IMR-90 (cell line): ENCODE results near the gene SENP2. TPM values are rescaled to one million over a fixed set of nuclear protein-coding genes. Genes with fewer than 3 reads are reported as not detected.

ENCODE experiments used
- ATAC-seq: fragments of 200-7000 bp; cut with Tn5 transposase; 2 replicates; pipeline ENCODE4 v1.9.1; 2020; ENCODE audit warnings: low read depth, mild to moderate bottlenecking, moderate library complexity
- BruUV-seq: library from RNA; stranded (reverse); fragments of 400-500 nt; replicated peaks from 2 replicates; lab custom pipeline; 2021; lab: Mats Ljungman, UMichigan
- CTCF ChIA-PET: fragments of 300-600 bp; formaldehyde crosslinking; extraction: SDS; loops from one replicate; lab custom pipeline; 2021; ENCODE audit warnings: antibody characterized with exemption; lab: Yijun Ruan, JAX
- POLR2A ChIA-PET: fragments of 300-600 bp; sonication (Branson Sonifier 250); formaldehyde crosslinking; loops from one replicate; lab custom pipeline; 2022; ENCODE audit warnings: antibody characterized with exemption; ENCODE audit not compliant: unreplicated experiment; lab: Charles Lee
- DNase-seq: peaks from one replicate; pipeline ENCODE4 v3.0.0; 2013
- H2AFZ ChIP-seq: replicated peaks from 2 replicates; pipeline ENCODE3; 2013; ENCODE audit warnings: low read length, mild to moderate bottlenecking; ENCODE audit not compliant: poor library complexity
- H2AK5ac ChIP-seq: 2 replicates; pipeline ENCODE4 v1.6.1; 2013; ENCODE audit warnings: low read depth, low read length, inconsistent platforms
- H2AK9ac ChIP-seq: replicated peaks from 2 replicates; pipeline ENCODE3; 2013; ENCODE audit warnings: mild to moderate bottlenecking, low read depth, low read length, moderate library complexity; ENCODE audit not compliant: poor library complexity
- H2BK120ac ChIP-seq: 2 replicates; pipeline ENCODE4 v1.6.1; 2013; ENCODE audit warnings: low read depth, low read length, inconsistent platforms
- H2BK15ac ChIP-seq: 3 replicates; pipeline ENCODE4 v1.6.1; 2013; ENCODE audit warnings: low read depth, low read length, inconsistent platforms
- H2BK20ac ChIP-seq: 2 replicates; pipeline ENCODE4 v1.6.1; 2013; ENCODE audit warnings: low read depth, mild to moderate bottlenecking, inconsistent platforms, low read length, moderate library complexity
- H2BK5ac ChIP-seq: 2 replicates; pipeline ENCODE4 v1.6.1; 2013; ENCODE audit warnings: mild to moderate bottlenecking, low read depth, low read length, inconsistent platforms; ENCODE audit not compliant: poor library complexity, severe bottlenecking
- H3K14ac ChIP-seq: replicated peaks from 2 replicates; pipeline ENCODE4 v1.6.1; 2013; ENCODE audit warnings: low read depth, low read length, inconsistent platforms
- H3K18ac ChIP-seq: 2 replicates; pipeline ENCODE4 v1.6.1; 2013; ENCODE audit warnings: low read depth, low read length, control low read depth
- H3K23ac ChIP-seq: 2 replicates; pipeline ENCODE4 v1.6.1; 2013; ENCODE audit warnings: low read depth, low read length, inconsistent platforms
- H3K27ac ChIP-seq: 2 replicates; pipeline ENCODE4 v1.5.1; 2013; ENCODE audit warnings: mild to moderate bottlenecking, control low read depth, low read length; ENCODE audit not compliant: insufficient read depth
- H3K27me3 ChIP-seq: 2 replicates; pipeline ENCODE4 v1.6.1; 2013; ENCODE audit warnings: low read length; ENCODE audit not compliant: control insufficient read depth, insufficient read depth
- H3K36me3 ChIP-seq: 2 replicates; pipeline ENCODE4 v1.6.1; 2013; ENCODE audit warnings: low read length, mixed read lengths; ENCODE audit not compliant: control insufficient read depth, insufficient read depth
- H3K4ac ChIP-seq: 2 replicates; pipeline ENCODE4 v1.6.1; 2013; ENCODE audit warnings: low read depth, low read length, inconsistent platforms
- H3K4me1 ChIP-seq: 2 replicates; pipeline ENCODE4 v1.6.1; 2013; ENCODE audit warnings: low read length, mixed read lengths; ENCODE audit not compliant: control insufficient read depth, insufficient read depth
- H3K4me2 ChIP-seq: 2 replicates; pipeline ENCODE4 v1.6.1; 2013; ENCODE audit warnings: low read depth, mild to moderate bottlenecking, control low read depth, low read length, moderate library complexity
- H3K4me3 ChIP-seq: 2 replicates; pipeline ENCODE4 v1.5.1; 2013; ENCODE audit warnings: low read depth, mild to moderate bottlenecking, control low read depth, low read length, moderate library complexity; ENCODE audit not compliant: insufficient read depth
- H3K56ac ChIP-seq: 2 replicates; pipeline ENCODE4 v1.6.1; 2013; ENCODE audit warnings: low read length, inconsistent platforms; ENCODE audit not compliant: insufficient read depth; ENCODE audit errors: extremely low read depth
- H3K79me1 ChIP-seq, 2 experiments: 2 replicates each; pipeline ENCODE4 v1.6.1; 2013; ENCODE audit warnings: low read length in 2 of 2, inconsistent platforms in 1 of 2, low read depth in 1 of 2
- H3K9ac ChIP-seq: 2 replicates; pipeline ENCODE4 v1.6.1; 2013; ENCODE audit warnings: low read depth, low read length, control low read depth
- H3K9me1 ChIP-seq: 2 replicates; pipeline ENCODE4 v1.6.1; 2013; ENCODE audit warnings: low read length, inconsistent platforms; ENCODE audit not compliant: insufficient read depth
- H3K9me3 ChIP-seq: 2 replicates; pipeline ENCODE4 v1.6.1; 2013; ENCODE audit warnings: low read length; ENCODE audit not compliant: control insufficient read depth, insufficient read depth
- H4K20me1 ChIP-seq: 2 replicates; pipeline ENCODE4 v1.6.1; 2013; ENCODE audit warnings: low read length, inconsistent platforms; ENCODE audit not compliant: insufficient read depth
- H4K5ac ChIP-seq: 2 replicates; pipeline ENCODE4 v1.6.1; 2013; ENCODE audit warnings: mild to moderate bottlenecking, low read depth, low read length, control low read depth
- H4K8ac ChIP-seq, 2 experiments: 2 replicates each; pipeline ENCODE4 v1.6.1; 2013; ENCODE audit warnings: low read depth in 2 of 2, low read length in 2 of 2, control low read depth in 1 of 2, inconsistent platforms in 1 of 2
- H4K91ac ChIP-seq: 2 replicates; pipeline ENCODE4 v1.6.1; 2013; ENCODE audit warnings: low read depth, low read length, inconsistent platforms; ENCODE audit not compliant: insufficient read depth
- CEBPB ChIP-seq: IDR thresholded peaks from 2 replicates; pipeline ENCODE4 v1.6.1; 2012; ENCODE audit warnings: low read depth, low read length, improper control_type of control experiment
- FOS ChIP-seq: fragments of 150-350 bp; IDR thresholded peaks from 2 replicates; pipeline ENCODE4 v1.6.1; 2016; ENCODE audit warnings: low read depth, low read length
- MAFK ChIP-seq: IDR thresholded peaks from 2 replicates; pipeline ENCODE4 v1.6.1; 2012; ENCODE audit warnings: low read depth, low read length, improper control_type of control experiment
- MAZ ChIP-seq: IDR thresholded peaks from 2 replicates; pipeline ENCODE4 v1.6.1; 2012; ENCODE audit warnings: low read depth, mild to moderate bottlenecking, low read length, improper control_type of control experiment, moderate library complexity, borderline replicate concordance
- MXI1 ChIP-seq: IDR thresholded peaks from 2 replicates; pipeline ENCODE4 v1.6.1; 2012; ENCODE audit warnings: low read depth, mild to moderate bottlenecking, low read length, moderate library complexity, borderline replicate concordance
- RCOR1 ChIP-seq: IDR thresholded peaks from 2 replicates; pipeline ENCODE4 v1.6.1; 2012; ENCODE audit warnings: mild to moderate bottlenecking, low read length, improper control_type of control experiment; ENCODE audit not compliant: insufficient replicate concordance
- RFX5 ChIP-seq: IDR thresholded peaks from 2 replicates; pipeline ENCODE4 v1.8.0; 2012; ENCODE audit warnings: low read depth, mild to moderate bottlenecking, low read length, moderate library complexity
- SMC3 ChIP-seq: fragments of 150-350 bp; IDR thresholded peaks from 2 replicates; pipeline ENCODE4 v1.6.1; 2016; ENCODE audit warnings: low read depth, mild to moderate bottlenecking, antibody characterized with exemption, low read length, moderate library complexity
- WGBS, 2 experiments: methylation state at CpG; one replicate each; pipeline versions ENCODE4 v1.1.5 to v1.1.7; 2013; ENCODE audit warnings: missing lambda C conversion rate in 2 of 2; ENCODE audit not compliant: insufficient read length in 1 of 2; ENCODE audit errors: extremely low coverage in 2 of 2; 5-methylcytosine and 5-hydroxymethylcytosine counted together
- dilution Hi-C: fragments of 300-500 bp; cut with HindIII; formaldehyde crosslinking; loops from one replicate; pipeline ENCODE4 v1.14.3; 2018; ENCODE audit warnings: low sequenced_read_pairs; ENCODE audit not compliant: unreplicated experiment
- in situ Hi-C: fragments of 300-500 bp; cut with MboI; formaldehyde crosslinking; loops from 3 replicates; pipeline ENCODE4 v1.14.3; 2019; ENCODE audit warnings: low sequenced_read_pairs, inconsistent platforms, mixed read lengths
- intact Hi-C: fragments of 100-400 bp; cut with micrococcal nuclease; formaldehyde crosslinking; loops from 2 replicates; pipeline ENCODE4 v1.10.0; 2022
- polyA plus RNA-seq, 3 experiments: library from polyadenylated mRNA; depleted of rRNA; stranded (reverse); fragments of >200 nt; gene quantifications; 2 replicates each; pipeline ENCODE4 v1.2.3, GENCODE V29; 2012; ENCODE audit warnings: low replicate concordance in 1 of 3
- total RNA-seq: library from RNA; depleted of rRNA; stranded (reverse); fragments of >200 nt; gene quantifications from 2 replicates; pipeline ENCODE4 v1.2.3, GENCODE V29; 2012
- TF ChIP-seq, protein P1 (sequence below): fragments of 150-350 bp; IDR thresholded peaks from 2 replicates; pipeline ENCODE4 v1.6.1; 2016; ENCODE audit warnings: low read depth, mild to moderate bottlenecking, low read length, moderate library complexity, borderline replicate concordance
- TF ChIP-seq, protein P2 (sequence below): fragments of 150-350 bp; IDR thresholded peaks from 2 replicates; pipeline ENCODE4 v1.6.1; 2017; ENCODE audit warnings: mild to moderate bottlenecking, antibody characterized with exemption, low read length, low read depth

SENP2 gene
- total and polyA plus RNA-seq, 2 of the 4 experiments (the other 2 are of a cell fraction), result 9.4 to 15.2 TPM

- H3K9me3 ChIP-seq, result no peaks in the 10 kb centered on the region
- H2AFZ ChIP-seq, result no peak overlapping the region
- no peak overlapping the region for H2BK15ac ChIP-seq
- no CpG with 5 or more reads among the region's 7 CpGs for WGBS, 2 experiments
- H3K4ac ChIP-seq, result no peak overlapping the region
- H2BK5ac ChIP-seq, result no peak overlapping the region
- ChIA-PET POLR2A (no interaction called here), CTCF (no interaction called here)
- peaks cover 11% of the 10 kb centered on the region for H3K36me3 ChIP-seq
- H3K56ac ChIP-seq, result no peak overlapping the region
- H2AK5ac ChIP-seq, result no peak overlapping the region
- in situ Hi-C loops (no loop called here), dilution Hi-C loops (no loop called here), intact Hi-C loops (no loop called here)
- no peak overlapping the region for H3K4me2 ChIP-seq
- TF ChIP-seq MAZ (no peak), RCOR1 (no peak), CEBPB (no peak), MXI1 (no peak), SMC3 (no peak), MAFK (no peak), FOS (no peak), RFX5 (no peak)
- TF ChIP-seq, protein P1, sequence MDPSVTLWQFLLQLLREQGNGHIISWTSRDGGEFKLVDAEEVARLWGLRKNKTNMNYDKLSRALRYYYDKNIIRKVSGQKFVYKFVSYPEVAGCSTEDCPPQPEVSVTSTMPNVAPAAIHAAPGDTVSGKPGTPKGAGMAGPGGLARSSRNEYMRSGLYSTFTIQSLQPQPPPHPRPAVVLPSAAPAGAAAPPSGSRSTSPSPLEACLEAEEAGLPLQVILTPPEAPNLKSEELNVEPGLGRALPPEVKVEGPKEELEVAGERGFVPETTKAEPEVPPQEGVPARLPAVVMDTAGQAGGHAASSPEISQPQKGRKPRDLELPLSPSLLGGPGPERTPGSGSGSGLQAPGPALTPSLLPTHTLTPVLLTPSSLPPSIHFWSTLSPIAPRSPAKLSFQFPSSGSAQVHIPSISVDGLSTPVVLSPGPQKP, result no peak
- TF ChIP-seq, protein P2, sequence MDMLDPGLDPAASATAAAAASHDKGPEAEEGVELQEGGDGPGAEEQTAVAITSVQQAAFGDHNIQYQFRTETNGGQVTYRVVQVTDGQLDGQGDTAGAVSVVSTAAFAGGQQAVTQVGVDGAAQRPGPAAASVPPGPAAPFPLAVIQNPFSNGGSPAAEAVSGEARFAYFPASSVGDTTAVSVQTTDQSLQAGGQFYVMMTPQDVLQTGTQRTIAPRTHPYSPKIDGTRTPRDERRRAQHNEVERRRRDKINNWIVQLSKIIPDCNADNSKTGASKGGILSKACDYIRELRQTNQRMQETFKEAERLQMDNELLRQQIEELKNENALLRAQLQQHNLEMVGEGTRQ, result no peak
- no peak overlapping the region for H3K9ac ChIP-seq
- no peak overlapping the region for H2BK20ac ChIP-seq
- H3K23ac ChIP-seq, result no peak overlapping the region
- H3K18ac ChIP-seq, result no peak overlapping the region
- H3K79me1 ChIP-seq, result 0 out of 4 replicates have a peak, but pooled peaks cover 0 to 6% of the 10 kb centered on the region in 2 experiments
- no peak overlapping the region for H4K8ac ChIP-seq
- no peak for DNase-seq
- no peaks in the 10 kb centered on the region for H3K27me3 ChIP-seq
- no peak overlapping the region for H4K5ac ChIP-seq
- no peak overlapping the region for H2AK9ac ChIP-seq
- H3K9me1 ChIP-seq, result peaks cover 12% of the 10 kb centered on the region
- no peak overlapping the region for H4K91ac ChIP-seq
- BruUV-seq, result no TSS peak
- no peak overlapping the region for H3K27ac ChIP-seq
- peaks cover 6% of the 10 kb centered on the region for H4K20me1 ChIP-seq
- H3K4me1 ChIP-seq, result no peaks in the 10 kb centered on the region
- H3K14ac ChIP-seq, result no peak overlapping the region
- H3K4me3 ChIP-seq, result no peak overlapping the region
- no peak overlapping the region for H2BK120ac ChIP-seq
- no peak for ATAC-seq
These were observed 53.6 kb downstream of the SENP2 start for GRCh38 chr3:185639632-185640206.
